ENCODE measurements around the gene RIPOR2. TPM values are rescaled to one million over a fixed set of nuclear protein-coding genes. Genes with fewer than 3 reads are reported as not detected.

The RIPOR2 gene
- total and polyA plus RNA-seq, 10 of the 15 experiments (the other 5 are each of a cell fraction or from before 2014, with no cell fraction given): 22.2 to 48.2 (median 34.7) TPM

DNA sequence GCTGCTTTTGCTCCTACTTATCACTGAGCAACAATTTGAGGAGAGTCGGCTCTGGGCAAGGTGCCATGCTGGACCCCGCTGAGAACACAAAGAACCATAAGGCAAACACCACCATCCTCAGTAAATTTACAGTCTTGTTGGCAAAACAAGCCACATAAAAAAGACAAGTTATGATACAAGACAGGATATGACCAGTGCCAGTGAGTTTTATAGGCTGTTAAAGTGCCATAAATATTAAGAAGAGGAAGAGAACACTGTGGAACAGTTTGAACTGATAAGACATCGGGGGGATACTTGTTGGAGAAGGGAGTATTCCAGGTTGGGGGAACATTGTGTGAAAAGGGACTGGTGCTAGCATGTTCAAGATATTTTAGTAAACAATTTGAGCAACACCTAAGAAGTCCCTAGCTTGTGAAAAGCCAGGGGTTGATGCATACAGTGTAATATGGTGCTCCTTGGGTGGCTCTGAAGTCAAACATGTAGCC lies 25.3 kb upstream of the RIPOR2 start:
- intact Hi-C loops (cut with micrococcal nuclease; ENCODE audit: unreplicated experiment) (no loop called here), in situ Hi-C loops (cut with MboI) (no loop called here)
- no TSS peak for BruUV-seq (replicated peaks)
- TF ChIP-seq ATF2 (IDR thresholded peaks at IDR 0.05; ENCODE audit: low read length): no peak
- TF ChIP-seq BCL11A (IDR thresholded peaks at IDR 0.05; ENCODE audit: low read depth, low read length): no peak
- no peak for TF ChIP-seq LARP7 (IDR thresholded peaks at IDR 0.05)
- TF ChIP-seq RCOR1 (conservative IDR thresholded peaks at IDR 0.05; ENCODE audit: low read depth, low read length): no peak
- TF ChIP-seq, protein P1, sequence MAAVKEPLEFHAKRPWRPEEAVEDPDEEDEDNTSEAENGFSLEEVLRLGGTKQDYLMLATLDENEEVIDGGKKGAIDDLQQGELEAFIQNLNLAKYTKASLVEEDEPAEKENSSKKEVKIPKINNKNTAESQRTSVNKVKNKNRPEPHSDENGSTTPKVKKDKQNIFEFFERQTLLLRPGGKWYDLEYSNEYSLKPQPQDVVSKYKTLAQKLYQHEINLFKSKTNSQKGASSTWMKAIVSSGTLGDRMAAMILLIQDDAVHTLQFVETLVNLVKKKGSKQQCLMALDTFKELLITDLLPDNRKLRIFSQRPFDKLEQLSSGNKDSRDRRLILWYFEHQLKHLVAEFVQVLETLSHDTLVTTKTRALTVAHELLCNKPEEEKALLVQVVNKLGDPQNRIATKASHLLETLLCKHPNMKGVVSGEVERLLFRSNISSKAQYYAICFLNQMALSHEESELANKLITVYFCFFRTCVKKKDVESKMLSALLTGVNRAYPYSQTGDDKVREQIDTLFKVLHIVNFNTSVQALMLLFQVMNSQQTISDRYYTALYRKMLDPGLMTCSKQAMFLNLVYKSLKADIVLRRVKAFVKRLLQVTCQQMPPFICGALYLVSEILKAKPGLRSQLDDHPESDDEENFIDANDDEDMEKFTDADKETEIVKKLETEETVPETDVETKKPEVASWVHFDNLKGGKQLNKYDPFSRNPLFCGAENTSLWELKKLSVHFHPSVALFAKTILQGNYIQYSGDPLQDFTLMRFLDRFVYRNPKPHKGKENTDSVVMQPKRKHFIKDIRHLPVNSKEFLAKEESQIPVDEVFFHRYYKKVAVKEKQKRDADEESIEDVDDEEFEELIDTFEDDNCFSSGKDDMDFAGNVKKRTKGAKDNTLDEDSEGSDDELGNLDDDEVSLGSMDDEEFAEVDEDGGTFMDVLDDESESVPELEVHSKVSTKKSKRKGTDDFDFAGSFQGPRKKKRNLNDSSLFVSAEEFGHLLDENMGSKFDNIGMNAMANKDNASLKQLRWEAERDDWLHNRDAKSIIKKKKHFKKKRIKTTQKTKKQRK (IDR thresholded peaks at IDR 0.05; ENCODE audit: low read depth, low read length): no peak
- no peak for TF ChIP-seq ZBTB33 (IDR thresholded peaks at IDR 0.05)
- TF ChIP-seq IRF5 (IDR thresholded peaks at IDR 0.05; ENCODE audit: borderline replicate concordance): no peak
- TF ChIP-seq IKZF2 (IDR thresholded peaks at IDR 0.05): no peak
- TF ChIP-seq SIN3A (IDR thresholded peaks at IDR 0.05; ENCODE audit: low read depth, low read length): no peak
- TF ChIP-seq EZH2 (IDR thresholded peaks at IDR 0.05; ENCODE audit: borderline replicate concordance, control insufficient read depth, low read depth, low read length): no peak
- TF ChIP-seq ZNF217 (IDR thresholded peaks at IDR 0.05): no peak
- TF ChIP-seq ZSCAN29 (IDR thresholded peaks at IDR 0.05): no peak
- TF ChIP-seq, protein P2, sequence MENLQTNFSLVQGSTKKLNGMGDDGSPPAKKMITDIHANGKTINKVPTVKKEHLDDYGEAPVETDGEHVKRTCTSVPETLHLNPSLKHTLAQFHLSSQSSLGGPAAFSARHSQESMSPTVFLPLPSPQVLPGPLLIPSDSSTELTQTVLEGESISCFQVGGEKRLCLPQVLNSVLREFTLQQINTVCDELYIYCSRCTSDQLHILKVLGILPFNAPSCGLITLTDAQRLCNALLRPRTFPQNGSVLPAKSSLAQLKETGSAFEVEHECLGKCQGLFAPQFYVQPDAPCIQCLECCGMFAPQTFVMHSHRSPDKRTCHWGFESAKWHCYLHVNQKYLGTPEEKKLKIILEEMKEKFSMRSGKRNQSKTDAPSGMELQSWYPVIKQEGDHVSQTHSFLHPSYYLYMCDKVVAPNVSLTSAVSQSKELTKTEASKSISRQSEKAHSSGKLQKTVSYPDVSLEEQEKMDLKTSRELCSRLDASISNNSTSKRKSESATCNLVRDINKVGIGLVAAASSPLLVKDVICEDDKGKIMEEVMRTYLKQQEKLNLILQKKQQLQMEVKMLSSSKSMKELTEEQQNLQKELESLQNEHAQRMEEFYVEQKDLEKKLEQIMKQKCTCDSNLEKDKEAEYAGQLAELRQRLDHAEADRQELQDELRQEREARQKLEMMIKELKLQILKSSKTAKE (IDR thresholded peaks at IDR 0.05; ENCODE audit: low read depth, poor library complexity, severe bottlenecking): no peak
- TF ChIP-seq HCFC1 (IDR thresholded peaks at IDR 0.05; ENCODE audit: low read length): no peak
- TF ChIP-seq RBBP5 (conservative IDR thresholded peaks at IDR 0.05): no peak
- POLR2A ChIA-PET: interaction anchor here (1.7 kb wide), 1 partner anchor 24 kb away, joined by 5 read pairs; no protein-coding TSS in a partner anchor
- ATAC-seq (no peak), DNase-seq (ENCODE audit: low read depth, low spot score) (no peak), FAIRE-seq (no peak)
- Histone ChIP-seq H3K27ac (ENCODE audit: control insufficient read depth, insufficient read depth) (no peak overlapping the region), H3K4me1 (ENCODE audit: control insufficient read depth, insufficient read depth, low read length) (peaks cover 8% of the 10 kb centered on the region), H3K9me3 (replicated peaks; ENCODE audit: control insufficient read depth, insufficient read depth, low read length) (no peaks in the 10 kb centered on the region; the same call in 2 of the 3 replicates), H3K9ac (ENCODE audit: control insufficient read depth, insufficient read depth, low read length) (no peak overlapping the region), H4K20me1 (ENCODE audit: control insufficient read depth, insufficient read depth) (no peaks in the 10 kb centered on the region), H2AFZ (ENCODE audit: control insufficient read depth, low read depth, low read length) (no peak overlapping the region), H3K4me3 (no peak overlapping the region), H3K4me2 (ENCODE audit: control insufficient read depth, insufficient read depth) (no peak overlapping the region), H3K79me2 (ENCODE audit: control insufficient read depth, insufficient read depth, low read length) (no peaks in the 10 kb centered on the region), H3K36me3 (ENCODE audit: control insufficient read depth in 2 of 2, insufficient read depth in 2 of 2, low read length in 1 of 2) (no peaks in the 10 kb centered on the region), H3K27me3 (replicated peaks in 1 of 2; ENCODE audit: control insufficient read depth in 2 of 2, insufficient read depth in 2 of 2, low read length in 1 of 2) (no peaks in the 10 kb centered on the region)
- RAD21 ChIA-PET (ENCODE audit: unreplicated experiment): no interaction called here
- 85% methylated on average over 3 of the region's 3 CpGs for WGBS (ENCODE audit: insufficient coverage, insufficient replicate concordance, low lambda C conversion rate, missing lambda C conversion rate)
- SMC1A ChIA-PET (ENCODE audit: uncharacterized antibody, unreplicated experiment): interaction anchor here (1.9 to 3.0 kb wide), 3 partner anchors 10 to 27 kb away, joined by 7 to 17 read pairs (median 11); no protein-coding TSS in a partner anchor
- CTCF ChIA-PET: interaction anchor here (0.9 to 3.6 kb wide), 4 partner anchors 27 to 110 kb away, joined by 3 to 27 read pairs (median 12); no protein-coding TSS in a partner anchor
